Lung (tissue), 12 donors: ENCODE data around the gene DOCK4. TPM values are rescaled to one million over a fixed set of nuclear protein-coding genes. Genes with fewer than 3 reads are reported as not detected.
A peak's percentile ranks its signal among the peaks of the same experiment; 100 is the strongest.

ENCODE experiments used
- ATAC-seq: fragments of 200-7000 bp; cut with Tn5 transposase; one replicate; pipeline ENCODE4 v1.9.1; 2020; ENCODE audit warnings: moderate number of reproducible peaks; ENCODE audit not compliant: insufficient read depth, low FRiP score
- DNase-seq, 3 donors: peaks; one replicate each; pipeline ENCODE4 v3.0.0-alpha.2; 2013 to 2017
- H3K27ac ChIP-seq, 2 donors: one replicate each; pipeline ENCODE4 v1.5.1; 2013; ENCODE audit warnings: mild to moderate bottlenecking in 2 of 2, moderate library complexity in 2 of 2, control low read depth in 1 of 2, inconsistent platforms in 1 of 2, low read depth in 1 of 2, low read length in 1 of 2
- H3K27me3 ChIP-seq, 3 donors: one replicate each; pipeline ENCODE4 v1.5.1; 2013; ENCODE audit warnings: low read length in 2 of 3; ENCODE audit not compliant: control insufficient read depth in 3 of 3, insufficient read depth in 3 of 3
- H3K36me3 ChIP-seq, 4 donors: one replicate each; pipeline ENCODE4 v1.5.1; 2013; ENCODE audit warnings: low read length in 4 of 4, mild to moderate bottlenecking in 1 of 4, moderate library complexity in 1 of 4; ENCODE audit not compliant: control insufficient read depth in 4 of 4, insufficient read depth in 4 of 4
- H3K4me1 ChIP-seq, 5 donors: one replicate each; pipeline ENCODE4 v1.5.1; 2013; ENCODE audit warnings: low read length in 5 of 5, mild to moderate bottlenecking in 2 of 5, moderate library complexity in 1 of 5; ENCODE audit not compliant: control insufficient read depth in 5 of 5, insufficient read depth in 5 of 5
- H3K4me3 ChIP-seq: one replicate; pipeline ENCODE4 v1.5.1; 2013; ENCODE audit warnings: mild to moderate bottlenecking, control low read depth, moderate library complexity
- H3K9ac ChIP-seq, 2 donors: one replicate each; pipeline ENCODE4 v1.5.1; 2013; ENCODE audit warnings: low read length in 2 of 2, control low read depth in 1 of 2; ENCODE audit not compliant: insufficient read depth in 1 of 2
- H3K9me3 ChIP-seq, 4 donors: one replicate each; pipeline ENCODE4 v1.5.1; 2013; ENCODE audit warnings: low read length in 3 of 4, mild to moderate bottlenecking in 1 of 4, moderate library complexity in 1 of 4; ENCODE audit not compliant: control insufficient read depth in 4 of 4, insufficient read depth in 3 of 4
- CTCF ChIP-seq: IDR thresholded peaks from 2 replicates; pipeline ENCODE4 v1.5.1; 2012; ENCODE audit warnings: mild to moderate bottlenecking; ENCODE audit errors: control extremely low read depth, extremely low read depth
- WGBS, 2 donors: extraction: QIAGEN DNeasy Blood & Tissue Kit; methylation state at CpG; one replicate each; pipeline ENCODE4 v1.1.7; 2013; 5-methylcytosine and 5-hydroxymethylcytosine counted together
- polyA plus RNA-seq, 2 donors: library from polyadenylated mRNA; stranded (reverse); fragments of 200-250 nt; gene quantifications; one replicate each; pipeline ENCODE4 v1.2.1, GENCODE V29; 2013
- total RNA-seq, 2 donors: library from RNA; depleted of rRNA in 1 of 2; stranded (reverse); fragments of >200 nt in 1 of 2; gene quantifications; one replicate each; pipeline ENCODE4 v1.2.1, GENCODE V29; 2014 to 2021
- donor health status: control.
- donor health status: control.
- donor health status: Bipolar disorder and iron deficiency.
- donor health status: healthy.
- donor health status: DM: yes; HTN: yes; CAD: no.

Gene DOCK4
- total and polyA plus RNA-seq, 4 donors: 18.7 to 163 (median 40.3) TPM

GRCh38 chr7:112203365-112203739 lies 2.8 kb downstream of the DOCK4 start:
- Histone ChIP-seq H3K9me3 (no peaks in the 10 kb centered on the region), H3K27ac (no peak overlapping the region), H3K4me1 (peaks cover 0 to 20% (median 7%) of the 10 kb centered on the region in 5 donors), H3K36me3 (no peaks in the 10 kb centered on the region), H3K4me3 (no peak overlapping the region), H3K27me3 (no peaks in the 10 kb centered on the region), H3K9ac (peak overlapping the region in 1 of 2 donors; percentile 8)
- no peak for TF ChIP-seq CTCF
- ATAC-seq (no peak), DNase-seq (no peak)
- WGBS, 2 donors: 65 to 79% methylated on average over 4 of the region's 4 CpGs

- WGBS, 2 donors: 24 to 28% methylated on average over 2 of the region's 2 CpGs
- Histone ChIP-seq H3K36me3 (no peaks in the 10 kb centered on the region), H3K9ac (no peak overlapping the region), H3K4me1 (peaks cover 0 to 20% (median 7%) of the 10 kb centered on the region in 5 donors), H3K4me3 (no peak overlapping the region), H3K27ac (peak overlapping the region in 1 of 2 donors; percentile 69), H3K27me3 (no peaks in the 10 kb centered on the region), H3K9me3 (no peaks in the 10 kb centered on the region)
- ATAC-seq (no peak), DNase-seq (no peak)
- no peak for TF ChIP-seq CTCF
Observed at GRCh38 chr7:112202816-112203215, 3.4 kb downstream of the DOCK4 start.

- Histone ChIP-seq H3K36me3 (no peaks in the 10 kb centered on the region), H3K27ac (no peak overlapping the region), H3K4me3 (no peak overlapping the region), H3K27me3 (no peaks in the 10 kb centered on the region), H3K4me1 (peaks cover 0 to 17% (median 7%) of the 10 kb centered on the region in 5 donors), H3K9ac (no peak overlapping the region), H3K9me3 (no peaks in the 10 kb centered on the region)
- no peak for ATAC-seq
- DNase-seq: no peak
- no peak for TF ChIP-seq CTCF
Observed at GRCh38 chr7:112201839-112202238, 4.4 kb downstream of the DOCK4 start.

GRCh38 chr7:112201411-112201810 lies 4.8 kb downstream of the DOCK4 start:
- Histone ChIP-seq H3K36me3 (no peaks in the 10 kb centered on the region), H3K9ac (no peak overlapping the region), H3K27me3 (no peaks in the 10 kb centered on the region), H3K4me1 (peaks cover 0 to 17% (median 7%) of the 10 kb centered on the region in 5 donors), H3K9me3 (no peaks in the 10 kb centered on the region), H3K27ac (no peak overlapping the region), H3K4me3 (no peak overlapping the region)
- 82 to 85% methylated on average over 6 of the region's 6 CpGs for WGBS, 2 donors
- ATAC-seq (no peak), DNase-seq (no peak)
- no peak for TF ChIP-seq CTCF
